Sigmoid colon (tissue), 7 donors: ENCODE data around the gene CPLX1. TPM values are rescaled to one million over a fixed set of nuclear protein-coding genes. Genes with fewer than 3 reads are reported as not detected.

Experiments used
- DNase-seq: peaks from one replicate; pipeline ENCODE4 v3.0.0-alpha.2; 2019
- H3K27ac ChIP-seq, 4 donors: fragments of 200-600 bp; sonication (generic); one replicate each; pipeline ENCODE4 v1.5.1; 2016 to 2019; ENCODE audit warnings: mild to moderate bottlenecking in 1 of 4
- H3K27me3 ChIP-seq, 3 donors: fragments of 200-600 bp; sonication (generic); one replicate each; pipeline ENCODE4 v1.5.1; 2019; ENCODE audit warnings: mild to moderate bottlenecking in 1 of 3
- H3K36me3 ChIP-seq, 4 donors: fragments of 200-600 bp; sonication (generic); one replicate each; pipeline ENCODE4 v1.5.1; 2016 to 2019
- H3K4me1 ChIP-seq, 4 donors: fragments of 200-600 bp; sonication (generic); one replicate each; pipeline ENCODE4 v1.5.1; 2017 to 2019
- H3K4me3 ChIP-seq, 4 donors: fragments of 200-600 bp; sonication (generic); one replicate each; pipeline ENCODE4 v1.5.1; 2017 to 2019; ENCODE audit warnings: mild to moderate bottlenecking in 2 of 4, moderate library complexity in 1 of 4
- H3K9me3 ChIP-seq, 4 donors: fragments of 200-600 bp in 3 of 4; sonication (generic) in 3 of 4; one replicate each; pipeline versions ENCODE4 v1.5.1 to v1.6.1; 2013 to 2019
- CTCF ChIP-seq, 4 experiments: fragments of 450-650 bp in 3 of 4; fragments of 200-600 bp in 1 of 4; IDR thresholded peaks; one replicate each; pipeline ENCODE4 v1.5.1; 2016 to 2019; ENCODE audit warnings: antibody characterized with exemption in 4 of 4, mild to moderate bottlenecking in 3 of 4, moderate library complexity in 2 of 4
- EP300 ChIP-seq, 4 donors: sonication (generic); formaldehyde crosslinking; IDR thresholded peaks; one replicate each; pipeline ENCODE4 v1.6.1; 2017; ENCODE audit warnings: antibody characterized with exemption in 4 of 4
- POLR2A ChIP-seq, 2 donors: fragments of 450-650 bp; IDR thresholded peaks; one replicate each; pipeline ENCODE4 v1.6.1; 2016; ENCODE audit warnings: antibody characterized with exemption in 2 of 2, mild to moderate bottlenecking in 2 of 2, moderate library complexity in 2 of 2
- POLR2AphosphoS5 ChIP-seq, 4 donors: sonication (generic); formaldehyde crosslinking; IDR thresholded peaks; one replicate each; pipeline ENCODE4 v1.6.1; 2017; ENCODE audit warnings: antibody characterized with exemption in 4 of 4
- WGBS, 2 donors: extraction: QIAGEN DNeasy Blood & Tissue Kit; methylation state at CpG; one replicate each; pipeline ENCODE4 v1.1.7; 2013; 5-methylcytosine and 5-hydroxymethylcytosine counted together
- intact Hi-C: fragments of 100-400 bp; cut with DNase I; formaldehyde crosslinking; loops from one replicate; pipeline ENCODE4 v1.15.1; 2023
- polyA plus RNA-seq, 3 donors: library from polyadenylated mRNA; stranded (reverse); fragments of 200-250 nt; gene quantifications; one replicate each; pipeline ENCODE4 v1.2.3, GENCODE V29; 2013
- total RNA-seq, 4 donors: library from RNA; depleted of rRNA; stranded (reverse); fragments of >200 nt; gene quantifications; one replicate each; pipeline ENCODE4 v1.1.0, GENCODE V29; 2016
- donor health status: healthy with polysubstance abuse.
- donor health status: Bipolar disorder and iron deficiency.
- donor health status: healthy.

The CPLX1 gene
- total and polyA plus RNA-seq, 7 donors: 0.23 to 3.0 (median 0.49) TPM

GRCh38 chr4:773214-773613, 52.7 kb downstream of the CPLX1 start:
- Histone ChIP-seq H3K9me3 (no peaks in the 10 kb centered on the region), H3K4me1 (peaks cover 0 to 53% (median 35%) of the 10 kb centered on the region in 4 donors), H3K36me3 (peaks cover 8 to 78% (median 9%) of the 10 kb centered on the region in 4 donors), H3K4me3 (no peak overlapping the region), H3K27me3 (no peaks in the 10 kb centered on the region), H3K27ac (peak overlapping the region in 2 of 4 donors; percentile 14 to 48)
- 91 to 94% methylated on average over 9 of the region's 9 CpGs for WGBS, 2 donors
- no peak for DNase-seq
- no peak for TF ChIP-seq EP300 (IDR thresholded peaks at IDR 0.05)
- TF ChIP-seq CTCF (IDR thresholded peaks at IDR 0.05): no peak
- TF ChIP-seq POLR2A (IDR thresholded peaks at IDR 0.05): no peak
- TF ChIP-seq POLR2AphosphoS5 (IDR thresholded peaks at IDR 0.05): no peak
- intact Hi-C loops: no loop called here

- Histone ChIP-seq H3K36me3 (peaks cover 8 to 82% (median 9%) of the 10 kb centered on the region in 4 donors), H3K27ac (peak overlapping the region in 2 of 4 donors; percentile 14 to 48)
- whole genome bisulfite sequencing, 2 donors: 90 to 91% methylated on average over 8 of the region's 8 CpGs
Observed at GRCh38 chr4:772776-773175, 53.2 kb downstream of the CPLX1 start.

GRCh38 chr4:772118-772517, 53.8 kb downstream of the CPLX1 start:
- H3K4me1 ChIP-seq: peaks cover 0 to 51% (median 32%) of the 10 kb centered on the region in 4 donors
- TF ChIP-seq POLR2A (IDR thresholded peaks at IDR 0.05) (no peak), POLR2AphosphoS5 (IDR thresholded peaks at IDR 0.05) (no peak), CTCF (IDR thresholded peaks at IDR 0.05) (no peak), EP300 (IDR thresholded peaks at IDR 0.05) (no peak)
- no peak overlapping the region for H3K4me3 ChIP-seq
- no peak for DNase-seq
- intact Hi-C loops: no loop called here
- H3K36me3 ChIP-seq: peaks cover 8 to 82% (median 11%) of the 10 kb centered on the region in 4 donors
- WGBS, 2 donors: 50 to 71% methylated on average over 7 of the region's 7 CpGs
- H3K27me3 ChIP-seq: no peaks in the 10 kb centered on the region
- peak overlapping the region in 2 of 4 donors; percentile 23 to 64 for H3K27ac ChIP-seq
- H3K9me3 ChIP-seq: no peaks in the 10 kb centered on the region

More at GRCh38 chr4:772776-773175, 53.2 kb downstream of the CPLX1 start:
- Histone ChIP-seq H3K4me1 (peaks cover 0 to 51% (median 35%) of the 10 kb centered on the region in 4 donors), H3K9me3 (no peaks in the 10 kb centered on the region), H3K4me3 (no peak overlapping the region), H3K27me3 (no peaks in the 10 kb centered on the region)
- intact Hi-C loops: no loop called here
- DNase-seq: no peak
- TF ChIP-seq POLR2AphosphoS5 (IDR thresholded peaks at IDR 0.05): no peak

GRCh38 chr4:771464-771863, 54.5 kb downstream of the CPLX1 start:
- peak overlapping the region in 3 of 4 donors; percentile 23 to 64 (median 23) for H3K27ac ChIP-seq
- no peak for DNase-seq
- no peak for TF ChIP-seq EP300 (IDR thresholded peaks at IDR 0.05)
- no peak for TF ChIP-seq CTCF (IDR thresholded peaks at IDR 0.05)
- TF ChIP-seq POLR2AphosphoS5 (IDR thresholded peaks at IDR 0.05): no peak
- TF ChIP-seq POLR2A (IDR thresholded peaks at IDR 0.05): no peak
- H3K27me3 ChIP-seq: no peaks in the 10 kb centered on the region
- H3K9me3 ChIP-seq: no peaks in the 10 kb centered on the region
- H3K4me3 ChIP-seq: no peak overlapping the region
- 76 to 78% methylated on average over 6 of the region's 6 CpGs for WGBS, 2 donors
- H3K4me1 ChIP-seq: peaks cover 0 to 50% (median 29%) of the 10 kb centered on the region in 4 donors
- intact Hi-C loops: no loop called here
- H3K36me3 ChIP-seq: peaks cover 9 to 82% (median 14%) of the 10 kb centered on the region in 4 donors

GRCh38 chr4:770022-770421, 55.9 kb downstream of the CPLX1 start:
- Histone ChIP-seq H3K4me1 (peaks cover 0 to 36% (median 21%) of the 10 kb centered on the region in 4 donors), H3K9me3 (no peaks in the 10 kb centered on the region), H3K27ac (no peak overlapping the region), H3K4me3 (no peak overlapping the region), H3K27me3 (no peaks in the 10 kb centered on the region), H3K36me3 (peaks cover 7 to 82% (median 20%) of the 10 kb centered on the region in 4 donors)
- intact Hi-C loops: no loop called here
- no peak for DNase-seq
- TF ChIP-seq CTCF (IDR thresholded peaks at IDR 0.05) (no peak), POLR2A (IDR thresholded peaks at IDR 0.05) (no peak), POLR2AphosphoS5 (IDR thresholded peaks at IDR 0.05) (no peak), EP300 (IDR thresholded peaks at IDR 0.05) (no peak)
- 94 to 96% methylated on average over 5 of the region's 5 CpGs for WGBS, 2 donors
